Rectal smooth muscle tissue (tissue), 1 donor: ENCODE measurements around the gene RAB15.
A peak's percentile ranks its signal among the peaks of the same experiment; 100 is the strongest.

Experiments used
- H3K27ac ChIP-seq: one replicate; pipeline ENCODE4 v1.7.0; 2013; ENCODE audit warnings: low read depth, low read length, inconsistent platforms
- H3K27me3 ChIP-seq: one replicate; pipeline ENCODE4 v1.7.0; 2013; ENCODE audit warnings: low read length; ENCODE audit not compliant: control insufficient read depth, insufficient read depth
- H3K36me3 ChIP-seq: one replicate; pipeline ENCODE4 v1.7.0; 2013; ENCODE audit warnings: low read length; ENCODE audit not compliant: control insufficient read depth, insufficient read depth
- H3K4me1 ChIP-seq: one replicate; pipeline ENCODE4 v1.7.0; 2013; ENCODE audit warnings: low read length; ENCODE audit not compliant: control insufficient read depth, insufficient read depth
- H3K4me3 ChIP-seq: one replicate; pipeline ENCODE4 v1.7.0; 2013; ENCODE audit warnings: low read length
- H3K9ac ChIP-seq: one replicate; pipeline ENCODE4 v1.7.0; 2013; ENCODE audit warnings: low read length

Gene RAB15

GRCh38 chr14:64983439-64984310 lies 11.5 kb upstream of the RAB15 start:
- Histone ChIP-seq H3K4me1 (peaks cover 5% of the 10 kb centered on the region), H3K27me3 (no peaks in the 10 kb centered on the region), H3K9ac (no peak overlapping the region), H3K27ac (no peak overlapping the region), H3K4me3 (no peak overlapping the region), H3K36me3 (no peaks in the 10 kb centered on the region)

GRCh38 chr14:64979336-64980074 lies 7.4 kb upstream of the RAB15 start:
- Histone ChIP-seq H3K9ac (no peak overlapping the region), H3K4me1 (no peaks in the 10 kb centered on the region), H3K4me3 (no peak overlapping the region), H3K36me3 (no peaks in the 10 kb centered on the region), H3K27me3 (no peaks in the 10 kb centered on the region), H3K27ac (no peak overlapping the region)

GRCh38 chr14:64974563-64974962 lies 2.4 kb upstream of the RAB15 start:
- Histone ChIP-seq H3K4me1 (no peaks in the 10 kb centered on the region), H3K27ac (no peak overlapping the region), H3K4me3 (no peak overlapping the region), H3K27me3 (no peaks in the 10 kb centered on the region), H3K36me3 (no peaks in the 10 kb centered on the region), H3K9ac (no peak overlapping the region)

GRCh38 chr14:64973826-64974225 lies 1.7 kb upstream of the RAB15 start:
- Histone ChIP-seq H3K27me3 (no peaks in the 10 kb centered on the region), H3K36me3 (no peaks in the 10 kb centered on the region), H3K4me3 (no peak overlapping the region), H3K9ac (no peak overlapping the region), H3K4me1 (no peaks in the 10 kb centered on the region), H3K27ac (no peak overlapping the region)

- Histone ChIP-seq H3K36me3 (no peaks in the 10 kb centered on the region), H3K9ac (no peak overlapping the region), H3K27me3 (no peaks in the 10 kb centered on the region), H3K4me1 (no peaks in the 10 kb centered on the region), H3K4me3 (no peak overlapping the region), H3K27ac (no peak overlapping the region)
Measured at GRCh38 chr14:64973026-64973442, 898 bp upstream of the RAB15 start.

GRCh38 chr14:64971491-64971942 lies 619 bp downstream of the RAB15 start:
- no peak overlapping the region for H3K27ac ChIP-seq
- no peak overlapping the region for H3K9ac ChIP-seq
- no peaks in the 10 kb centered on the region for H3K27me3 ChIP-seq
- no peaks in the 10 kb centered on the region for H3K4me1 ChIP-seq
- H3K36me3 ChIP-seq: no peaks in the 10 kb centered on the region
- H3K4me3 ChIP-seq: peak overlapping the region; percentile 71

GRCh38 chr14:64970776-64971477 lies 1.2 kb downstream of the RAB15 start:
- no peak overlapping the region for H3K9ac ChIP-seq
- H3K27ac ChIP-seq: no peak overlapping the region
- no peaks in the 10 kb centered on the region for H3K27me3 ChIP-seq
- peak overlapping the region; percentile 71 for H3K4me3 ChIP-seq
- H3K4me1 ChIP-seq: no peaks in the 10 kb centered on the region
- H3K36me3 ChIP-seq: no peaks in the 10 kb centered on the region

GRCh38 chr14:64970041-64970440 lies 2.1 kb downstream of the RAB15 start:
- H3K4me3 ChIP-seq: no peak overlapping the region
- H3K27me3 ChIP-seq: no peaks in the 10 kb centered on the region
- H3K4me1 ChIP-seq: no peaks in the 10 kb centered on the region
- no peaks in the 10 kb centered on the region for H3K36me3 ChIP-seq
- H3K9ac ChIP-seq: no peak overlapping the region
- H3K27ac ChIP-seq: no peak overlapping the region

GRCh38 chr14:64968651-64969050 lies 3.5 kb downstream of the RAB15 start:
- Histone ChIP-seq H3K4me3 (no peak overlapping the region), H3K27ac (no peak overlapping the region), H3K36me3 (no peaks in the 10 kb centered on the region), H3K4me1 (no peaks in the 10 kb centered on the region), H3K9ac (no peak overlapping the region), H3K27me3 (no peaks in the 10 kb centered on the region)

GRCh38 chr14:64968167-64968566 lies 4.0 kb downstream of the RAB15 start:
- Histone ChIP-seq H3K4me3 (no peak overlapping the region), H3K27ac (no peak overlapping the region), H3K4me1 (no peaks in the 10 kb centered on the region), H3K27me3 (no peaks in the 10 kb centered on the region), H3K9ac (no peak overlapping the region), H3K36me3 (no peaks in the 10 kb centered on the region)

- H3K27ac ChIP-seq: no peak overlapping the region
- no peak overlapping the region for H3K4me3 ChIP-seq
Measured at GRCh38 chr14:64966976-64967375, 5.2 kb downstream of the RAB15 start.

GRCh38 chr14:64965356-64966000 lies 6.7 kb downstream of the RAB15 start:
- no peak overlapping the region for H3K27ac ChIP-seq
- H3K36me3 ChIP-seq: no peaks in the 10 kb centered on the region
- H3K4me3 ChIP-seq: no peak overlapping the region
- no peaks in the 10 kb centered on the region for H3K27me3 ChIP-seq
- H3K4me1 ChIP-seq: no peaks in the 10 kb centered on the region
- no peak overlapping the region for H3K9ac ChIP-seq

More at GRCh38 chr14:64966976-64967375, 5.2 kb downstream of the RAB15 start:
- Histone ChIP-seq H3K36me3 (no peaks in the 10 kb centered on the region), H3K27me3 (no peaks in the 10 kb centered on the region), H3K9ac (no peak overlapping the region), H3K4me1 (no peaks in the 10 kb centered on the region)
